Anterior cingulate cortex (tissue), 58 donors: ENCODE measurements around the gene ZDHHC16.

Source experiments
- DNase-seq, 58 donors: peaks; one replicate each; lab custom pipeline; 2025; lab: John Stamatoyannopoulos, UW

The ZDHHC16 gene

DNA sequence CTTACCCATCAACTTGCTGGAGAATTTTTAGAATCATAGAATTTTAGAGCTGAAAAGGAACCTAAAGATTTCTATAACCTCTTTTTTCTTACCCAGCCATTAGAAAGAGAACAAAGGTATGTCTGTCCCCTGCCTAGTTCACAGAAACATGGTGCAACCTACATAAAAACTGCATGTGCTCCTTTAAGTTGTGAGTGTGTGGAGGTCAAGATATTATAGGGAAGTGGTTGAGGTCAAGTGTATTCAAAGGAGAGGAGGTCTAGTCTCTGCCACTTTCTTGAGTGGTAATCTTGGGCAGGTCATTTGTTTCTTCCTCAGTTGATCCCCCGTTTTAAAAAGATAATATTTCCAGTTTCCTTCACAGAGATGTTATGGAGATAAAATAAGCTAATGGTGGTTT, 59.2 kb downstream of the ZDHHC16 start:
- DNase-seq = no peak

DNA sequence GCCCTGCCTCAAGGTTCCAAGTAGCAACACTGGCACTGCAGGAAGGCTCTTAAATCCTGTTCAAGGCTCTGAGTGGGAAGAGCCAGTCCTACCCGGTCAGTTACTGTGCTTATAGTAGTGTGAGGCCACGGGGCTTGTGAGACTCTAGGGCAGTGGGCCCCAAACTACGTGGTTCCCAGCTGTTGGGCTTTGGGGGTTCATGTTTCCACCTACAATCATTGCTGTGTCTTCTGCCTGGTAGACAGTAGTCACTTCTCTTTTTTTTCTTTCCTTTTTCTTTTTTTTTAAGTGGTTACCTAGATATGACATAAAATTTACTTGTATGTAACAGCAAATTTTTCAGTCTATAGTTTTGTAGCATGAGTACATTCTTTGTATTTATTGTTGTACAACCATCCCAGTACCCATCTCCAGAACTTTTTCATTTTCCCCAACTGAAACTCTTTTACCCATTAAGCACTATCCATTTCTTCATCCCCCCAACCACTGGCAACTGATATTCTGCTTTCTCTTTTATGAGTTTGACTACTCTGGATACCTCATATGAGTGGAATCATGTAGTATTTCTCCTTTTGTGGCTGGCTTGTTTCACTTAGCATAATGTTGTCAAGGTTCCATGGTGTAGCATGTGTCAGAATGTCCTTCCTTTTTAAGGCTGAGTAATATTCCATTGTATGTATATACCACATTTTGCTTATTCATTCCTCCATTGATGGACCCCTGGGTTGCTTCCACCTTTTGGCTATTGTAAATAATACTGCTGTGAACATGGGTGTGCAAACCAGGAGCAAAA, 60.4 kb downstream of the ZDHHC16 start:
- no peak for DNase-seq
